Measurements from ENCODE around the gene SNAP91. TPM values are rescaled to one million over a fixed set of nuclear protein-coding genes. Genes with fewer than 3 reads are reported as not detected.

SNAP91 gene
- total and polyA plus RNA-seq, 2 of the 8 experiments (the other 6 are each of a cell fraction or from before 2014, with no cell fraction given): 1.3 to 1.5 TPM

DNA sequence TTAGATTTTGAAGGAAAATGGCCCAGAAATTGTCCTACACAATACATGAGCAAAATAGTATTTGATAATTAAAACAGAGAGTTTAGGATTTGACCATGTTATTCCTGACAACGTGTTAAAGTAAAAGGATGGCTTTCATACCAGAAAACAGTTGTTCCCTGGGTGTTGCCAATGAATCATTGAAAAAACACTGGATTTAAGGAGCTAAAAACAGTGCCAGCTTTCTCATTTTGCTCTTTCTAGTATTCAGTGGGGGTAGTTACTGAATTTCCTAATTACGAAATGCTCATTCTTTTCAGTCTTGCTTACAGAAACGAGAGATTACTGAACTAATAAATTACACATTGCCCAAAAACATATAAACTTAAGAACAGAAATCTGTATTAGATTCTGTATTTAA lies 26.6 kb upstream of the SNAP91 start:
- H3K18ac ChIP-seq (ENCODE audit: extremely low read depth, low read length): no peak overlapping the region
- no peak overlapping the region for H3K4ac ChIP-seq (replicated peaks; ENCODE audit: insufficient read length, low read depth, low read length)
- H3K4me3 ChIP-seq (ENCODE audit: extremely low read depth in 1 of 4, insufficient read depth in 2 of 4, low read depth in 3 of 4, low read length in 4 of 4): no peak overlapping the region
- no peaks in the 10 kb centered on the region for H3K27me3 ChIP-seq (replicated peaks in 1 of 4; ENCODE audit: control insufficient read depth in 3 of 4, extremely low read depth in 1 of 4, insufficient read depth in 3 of 4, low read length in 3 of 4)
- no peaks in the 10 kb centered on the region for H3K79me2 ChIP-seq (ENCODE audit: control insufficient read depth in 1 of 2, insufficient read depth in 2 of 2, low read length in 2 of 2)
- DNase-seq (ENCODE audit: low read depth in 1 of 2, low spot score in 2 of 2): no peak
- H3K9ac ChIP-seq (replicated peaks in 1 of 4; ENCODE audit: extremely low read depth in 1 of 4, low read depth in 3 of 4, low read length in 3 of 4): no peak overlapping the region
- H2BK15ac ChIP-seq (ENCODE audit: low read length): no peak overlapping the region
- no peak overlapping the region for H3K4me2 ChIP-seq (ENCODE audit: insufficient read depth in 1 of 2, low read depth in 2 of 2, low read length in 2 of 2)
- no peak overlapping the region for H2BK20ac ChIP-seq (ENCODE audit: low read length)
- H3K36me3 ChIP-seq (ENCODE audit: control insufficient read depth in 2 of 4, insufficient read depth in 4 of 4, low read length in 3 of 4): no peaks in the 10 kb centered on the region
- no peak overlapping the region for H3K56ac ChIP-seq (replicated peaks; ENCODE audit: insufficient read length, low read depth, low read length)
- H3K4me1 ChIP-seq (replicated peaks in 1 of 4; ENCODE audit: control insufficient read depth in 3 of 4, insufficient read depth in 4 of 4, low read length in 3 of 4): no peaks in the 10 kb centered on the region
- H4K20me1 ChIP-seq (replicated peaks in 1 of 2; ENCODE audit: control insufficient read depth in 1 of 2, insufficient read depth in 2 of 2, low read length in 2 of 2): no peaks in the 10 kb centered on the region
- 86% methylated on average over 3 of the region's 3 CpGs; no CpG with 5 or more reads in 1 of the 2 experiments for whole genome bisulfite sequencing, 2 experiments (ENCODE audit: extremely low coverage in 1 of 2, insufficient coverage in 1 of 2, insufficient read length in 1 of 2, insufficient replicate concordance in 2 of 2, low coverage in 1 of 2, low lambda C conversion rate in 2 of 2, missing lambda C conversion rate in 1 of 2)
- H4K5ac ChIP-seq (ENCODE audit: insufficient read length, low read depth, low read length): no peak overlapping the region
- no peak overlapping the region for H2BK12ac ChIP-seq (ENCODE audit: low read depth, low read length)
- no peak overlapping the region for H4K8ac ChIP-seq (ENCODE audit: extremely low read depth, insufficient read depth, low read length)
- H3K14ac ChIP-seq (ENCODE audit: insufficient read length): no peak overlapping the region
- no peak overlapping the region for H2AFZ ChIP-seq (ENCODE audit: low read length)
- no peak overlapping the region for H3K27ac ChIP-seq (ENCODE audit: low read depth, low read length)
- H2BK120ac ChIP-seq (replicated peaks; ENCODE audit: low read depth, low read length): no peak overlapping the region
- H3K23me2 ChIP-seq (ENCODE audit: low read depth, low read length): no peaks in the 10 kb centered on the region
- H3K79me1 ChIP-seq (ENCODE audit: low read depth, low read length): no peaks in the 10 kb centered on the region
- H2AK5ac ChIP-seq (ENCODE audit: low read depth, low read length): no peak overlapping the region
- ChIA-PET POLR2A (ENCODE audit: partially characterized antibody) (no interaction called here), CTCF (ENCODE audit: partially characterized antibody) (no interaction called here)
- FAIRE-seq: no peak
- H4K91ac ChIP-seq (replicated peaks; ENCODE audit: insufficient read length, low read length): no peak overlapping the region
- TF ChIP-seq CTBP2 (IDR thresholded peaks at IDR 0.05; ENCODE audit: borderline replicate concordance, insufficient read depth, insufficient read length, low read length): no peak
- no peak for TF ChIP-seq POU5F1 (IDR thresholded peaks at IDR 0.05; ENCODE audit: low read depth, low read length)
- no peak for TF ChIP-seq EZH2 (IDR thresholded peaks at IDR 0.05; ENCODE audit: low read depth, low read length, severe bottlenecking)
- TF ChIP-seq RBBP5 (IDR thresholded peaks at IDR 0.05; ENCODE audit: borderline replicate concordance, low read depth, low read length): no peak
- no peak for TF ChIP-seq CEBPB (IDR thresholded peaks at IDR 0.05; ENCODE audit: low read depth, low read length)
- TF ChIP-seq CBX8 (IDR thresholded peaks at IDR 0.05; ENCODE audit: borderline replicate concordance, low read depth, low read length): no peak
- no peak for TF ChIP-seq YY1 (IDR thresholded peaks at IDR 0.05; ENCODE audit: low read depth, low read length)
- TF ChIP-seq SP4 (IDR thresholded peaks at IDR 0.05; ENCODE audit: low read length): no peak
- no peak for TF ChIP-seq CREB1 (IDR thresholded peaks at IDR 0.05)
- no peak overlapping the region for H2BK5ac ChIP-seq (ENCODE audit: low read depth, low read length)
- no peaks in the 10 kb centered on the region for H3K9me3 ChIP-seq (ENCODE audit: insufficient read depth in 2 of 2, low read depth in 1 of 2, low read length in 1 of 2)
- H3K23ac ChIP-seq (ENCODE audit: insufficient read length): no peak overlapping the region
